Esophagus squamous epithelium (tissue), 5 donors: Measurements from ENCODE around the gene NUP98. TPM values are rescaled to one million over a fixed set of nuclear protein-coding genes. Genes with fewer than 3 reads are reported as not detected.

Source experiments
- DNase-seq: peaks from one replicate; lab custom pipeline; 2025; lab: John Stamatoyannopoulos, UW
- H3K27ac ChIP-seq, 4 donors: fragments of 200-600 bp; sonication (generic); one replicate each; pipeline ENCODE4 v1.5.1; 2016 to 2019; ENCODE audit warnings: mild to moderate bottlenecking in 1 of 4
- H3K27me3 ChIP-seq, 4 donors: fragments of 200-600 bp; sonication (generic); 1 replicate in 3 of 4; 2 replicates in 1 of 4; pipeline versions ENCODE4 v1.5.1 to v1.6.0; 2017 to 2021; ENCODE audit warnings: antibody characterized with exemption in 1 of 4
- H3K36me3 ChIP-seq, 3 donors: fragments of 200-600 bp; sonication (generic); one replicate each; pipeline ENCODE4 v1.5.1; 2016 to 2019
- H3K4me1 ChIP-seq, 3 donors: fragments of 200-600 bp; sonication (generic); one replicate each; pipeline ENCODE4 v1.5.1; 2017 to 2019
- H3K4me3 ChIP-seq, 4 donors: fragments of 200-600 bp; sonication (generic); 1 replicate in 3 of 4; 2 replicates in 1 of 4; pipeline ENCODE4 v1.5.1; 2016 to 2019; ENCODE audit warnings: mild to moderate bottlenecking in 2 of 4, moderate library complexity in 1 of 4
- H3K9me3 ChIP-seq, 3 donors: fragments of 200-600 bp; sonication (generic); one replicate each; pipeline ENCODE4 v1.5.1; 2016 to 2019
- POLR2A ChIP-seq, 4 donors: fragments of 450-650 bp; IDR thresholded peaks; one replicate each; pipeline ENCODE4 v1.6.1; 2017; ENCODE audit warnings: antibody characterized with exemption in 4 of 4, mild to moderate bottlenecking in 4 of 4, moderate library complexity in 3 of 4
- WGBS, 2 donors: methylation state at CpG; one replicate each; pipeline ENCODE4 v1.1.5; 2018; 5-methylcytosine and 5-hydroxymethylcytosine counted together
- intact Hi-C: fragments of 100-400 bp; cut with DNase I; formaldehyde crosslinking; loops from one replicate; pipeline ENCODE4 v1.15.0; 2022
- total RNA-seq, 4 donors: library from RNA; depleted of rRNA; stranded (reverse); fragments of >200 nt; gene quantifications; one replicate each; pipeline ENCODE4 v1.1.0, GENCODE V29; 2016
- TF ChIP-seq, protein P1 (sequence below), 6 experiments: fragments of 450-650 bp in 4 of 6; fragments of 200-600 bp in 2 of 6; sonication (generic) in 2 of 6; IDR thresholded peaks; one replicate each; pipeline ENCODE4 v1.5.1; 2016 to 2019; ENCODE audit warnings: antibody characterized with exemption in 6 of 6, mild to moderate bottlenecking in 4 of 6, moderate library complexity in 4 of 6
- donor health status: DM: yes; HTN: yes; CAD: no.

NUP98 gene
- total RNA-seq, 4 donors from 2014 or later = 54.2 to 110 (median 79.2) TPM

- intact Hi-C loops = no loop called here
- Histone ChIP-seq H3K4me3 (no peak overlapping the region), H3K27me3 (no peaks in the 10 kb centered on the region), H3K27ac (no peak overlapping the region), H3K36me3 (peaks cover 3 to 100% (median 74%) of the 10 kb centered on the region in 3 donors), H3K9me3 (no peaks in the 10 kb centered on the region), H3K4me1 (no peaks in the 10 kb centered on the region)
- no peak for DNase-seq
- TF ChIP-seq POLR2A (IDR thresholded peaks at IDR 0.05) = no peak
- TF ChIP-seq, protein P1, sequence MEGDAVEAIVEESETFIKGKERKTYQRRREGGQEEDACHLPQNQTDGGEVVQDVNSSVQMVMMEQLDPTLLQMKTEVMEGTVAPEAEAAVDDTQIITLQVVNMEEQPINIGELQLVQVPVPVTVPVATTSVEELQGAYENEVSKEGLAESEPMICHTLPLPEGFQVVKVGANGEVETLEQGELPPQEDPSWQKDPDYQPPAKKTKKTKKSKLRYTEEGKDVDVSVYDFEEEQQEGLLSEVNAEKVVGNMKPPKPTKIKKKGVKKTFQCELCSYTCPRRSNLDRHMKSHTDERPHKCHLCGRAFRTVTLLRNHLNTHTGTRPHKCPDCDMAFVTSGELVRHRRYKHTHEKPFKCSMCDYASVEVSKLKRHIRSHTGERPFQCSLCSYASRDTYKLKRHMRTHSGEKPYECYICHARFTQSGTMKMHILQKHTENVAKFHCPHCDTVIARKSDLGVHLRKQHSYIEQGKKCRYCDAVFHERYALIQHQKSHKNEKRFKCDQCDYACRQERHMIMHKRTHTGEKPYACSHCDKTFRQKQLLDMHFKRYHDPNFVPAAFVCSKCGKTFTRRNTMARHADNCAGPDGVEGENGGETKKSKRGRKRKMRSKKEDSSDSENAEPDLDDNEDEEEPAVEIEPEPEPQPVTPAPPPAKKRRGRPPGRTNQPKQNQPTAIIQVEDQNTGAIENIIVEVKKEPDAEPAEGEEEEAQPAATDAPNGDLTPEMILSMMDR (IDR thresholded peaks at IDR 0.05) = no peak
- WGBS, 2 donors = 92 to 99% methylated on average over 4 of the region's 4 CpGs
These were observed 33.1 kb downstream of the NUP98 start for GRCh38 chr11:3764266-3764665.

- Histone ChIP-seq H3K27ac (no peak overlapping the region), H3K4me3 (no peak overlapping the region), H3K27me3 (no peaks in the 10 kb centered on the region), H3K36me3 (peaks cover 16 to 98% (median 46%) of the 10 kb centered on the region in 3 donors), H3K4me1 (peaks cover 0 to 12% (median 0%) of the 10 kb centered on the region in 3 donors), H3K9me3 (no peaks in the 10 kb centered on the region)
- WGBS, 2 donors = 90 to 93% methylated on average over 5 of the region's 6 CpGs
- no peak for TF ChIP-seq POLR2A (IDR thresholded peaks at IDR 0.05)
- TF ChIP-seq, protein P1 (IDR thresholded peaks at IDR 0.05) = no peak
- DNase-seq = no peak
- intact Hi-C loops = no loop called here
These were observed 42.2 kb downstream of the NUP98 start for GRCh38 chr11:3755151-3755550.

DNA sequence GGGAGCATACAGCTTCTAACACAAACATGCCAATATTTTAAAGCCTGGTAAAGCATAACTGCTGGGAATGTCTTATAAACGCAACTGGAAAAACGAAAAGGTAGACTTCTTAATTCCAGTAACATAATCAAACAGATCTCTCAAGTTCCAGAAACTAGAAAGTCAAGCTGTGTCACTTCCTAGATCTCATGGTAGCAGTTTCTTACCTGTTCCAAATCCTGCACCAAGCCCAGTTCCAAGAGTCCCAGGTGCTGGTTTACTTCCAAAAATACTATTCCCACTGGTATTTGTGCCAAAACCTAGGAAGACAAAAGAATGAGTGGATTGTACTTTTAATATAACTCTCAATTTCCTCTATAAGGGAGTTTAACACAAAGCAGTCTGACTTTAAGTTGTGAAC is 44.2 kb downstream of the NUP98 start:
- intact Hi-C loops = no loop called here
- peaks cover 16 to 98% (median 30%) of the 10 kb centered on the region in 3 donors for H3K36me3 ChIP-seq
- WGBS, 2 donors = 61 to 63% methylated on average over 2 of the region's 2 CpGs
- no peak overlapping the region for H3K4me3 ChIP-seq
- no peak for DNase-seq
- no peak for TF ChIP-seq POLR2A (IDR thresholded peaks at IDR 0.05)
- TF ChIP-seq, protein P1 (IDR thresholded peaks at IDR 0.05) = no peak
- peak overlapping the region in 2 of 4 donors; percentile 34 to 48 for H3K27ac ChIP-seq
- H3K27me3 ChIP-seq = no peaks in the 10 kb centered on the region
- H3K9me3 ChIP-seq = no peaks in the 10 kb centered on the region
- peaks cover 0 to 12% (median 0%) of the 10 kb centered on the region in 3 donors for H3K4me1 ChIP-seq

DNA sequence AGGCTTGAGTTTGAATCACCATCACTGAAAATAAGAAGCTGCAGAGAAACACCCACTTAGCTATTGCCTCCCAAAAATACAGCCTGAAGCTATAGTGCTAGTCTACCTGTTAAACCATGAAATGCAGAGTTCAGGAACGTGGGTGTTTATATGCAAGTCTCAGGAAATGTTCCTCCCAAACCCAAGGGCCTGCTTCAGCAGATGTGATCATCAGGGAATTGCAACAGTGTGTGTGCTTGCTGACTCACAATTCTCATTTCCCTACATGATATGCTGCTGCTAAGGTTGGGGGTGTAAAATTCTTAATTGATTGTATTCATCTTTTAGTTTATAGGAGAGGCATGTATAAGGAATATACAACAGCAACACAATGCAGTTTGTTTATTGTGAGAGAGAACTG is 49.6 kb downstream of the NUP98 start:
- Histone ChIP-seq H3K9me3 (no peaks in the 10 kb centered on the region), H3K4me1 (peaks cover 0 to 36% (median 3%) of the 10 kb centered on the region in 3 donors), H3K27me3 (no peaks in the 10 kb centered on the region), H3K36me3 (peaks cover 12 to 98% (median 26%) of the 10 kb centered on the region in 3 donors), H3K4me3 (no peak overlapping the region), H3K27ac (no peak overlapping the region)
- DNase-seq = no peak
- intact Hi-C loops = no loop called here
- TF ChIP-seq, protein P1 (IDR thresholded peaks at IDR 0.05) = no peak
- no peak for TF ChIP-seq POLR2A (IDR thresholded peaks at IDR 0.05)
- 14 to 30% methylated on average over 1 of the region's 1 CpG for WGBS, 2 donors

DNA sequence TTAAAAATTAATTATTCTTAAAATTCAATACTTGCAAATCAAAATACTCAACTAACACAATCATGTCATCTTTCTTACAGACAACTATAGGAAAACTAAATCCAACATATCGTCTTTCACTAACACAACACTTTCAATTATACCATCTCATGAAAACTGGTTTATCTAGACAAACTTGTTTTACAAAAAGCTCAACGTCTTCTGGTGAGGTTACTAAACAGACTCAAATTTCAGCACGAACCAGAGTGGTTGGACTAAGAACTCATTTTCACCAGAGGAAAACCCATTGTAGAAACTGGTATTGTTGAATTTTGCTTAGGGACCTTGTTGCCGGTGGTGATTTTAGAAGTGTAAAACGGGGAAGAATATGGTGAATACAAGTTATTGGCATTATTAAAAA is 52.2 kb downstream of the NUP98 start:
- peaks cover 0 to 31% (median 3%) of the 10 kb centered on the region in 3 donors for H3K4me1 ChIP-seq
- H3K9me3 ChIP-seq = no peaks in the 10 kb centered on the region
- DNase-seq = no peak
- intact Hi-C loops = no loop called here
- peak overlapping the region in 2 of 4 donors; percentile 47 to 70 for H3K27ac ChIP-seq
- no peaks in the 10 kb centered on the region for H3K27me3 ChIP-seq
- peaks cover 0 to 98% (median 14%) of the 10 kb centered on the region in 3 donors for H3K36me3 ChIP-seq
- WGBS, 2 donors = 40 to 48% methylated on average over 5 of the region's 5 CpGs
- TF ChIP-seq, protein P1 (IDR thresholded peaks at IDR 0.05) = no peak
- TF ChIP-seq POLR2A (IDR thresholded peaks at IDR 0.05) = no peak
- no peak overlapping the region for H3K4me3 ChIP-seq
